ENCODE results near the gene APLP2.
A peak's percentile ranks its signal among the peaks of the same experiment; 100 is the strongest.

Gene APLP2

DNA sequence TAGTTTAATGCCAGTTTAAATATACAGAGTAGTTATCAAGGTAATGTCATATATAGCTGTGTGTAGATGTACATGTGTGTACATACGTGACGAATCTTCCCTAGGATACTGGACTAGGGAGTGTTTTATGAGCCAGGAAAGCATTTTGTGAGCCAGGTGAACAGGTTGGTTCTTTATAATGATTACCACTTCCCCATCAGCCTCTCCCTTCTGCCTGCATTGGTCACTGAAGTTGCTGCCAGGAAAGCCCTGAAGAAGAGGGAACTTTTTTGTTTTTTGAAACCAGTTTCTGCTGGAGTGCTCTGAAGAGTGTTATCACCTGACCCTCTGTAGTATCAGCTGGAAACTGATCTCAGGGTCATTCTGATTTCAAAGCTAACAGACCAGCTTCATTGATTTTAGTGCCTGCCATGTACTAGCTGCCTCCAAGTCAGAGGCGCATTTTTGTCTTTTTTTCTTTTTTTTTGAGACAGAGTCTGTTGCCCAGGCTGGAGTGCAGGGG lies 75.7 kb downstream of the APLP2 start:
- H3K4me3 ChIP-seq (ENCODE audit: low read depth, low read length) = no peak overlapping the region
- TF ChIP-seq, protein P1, sequence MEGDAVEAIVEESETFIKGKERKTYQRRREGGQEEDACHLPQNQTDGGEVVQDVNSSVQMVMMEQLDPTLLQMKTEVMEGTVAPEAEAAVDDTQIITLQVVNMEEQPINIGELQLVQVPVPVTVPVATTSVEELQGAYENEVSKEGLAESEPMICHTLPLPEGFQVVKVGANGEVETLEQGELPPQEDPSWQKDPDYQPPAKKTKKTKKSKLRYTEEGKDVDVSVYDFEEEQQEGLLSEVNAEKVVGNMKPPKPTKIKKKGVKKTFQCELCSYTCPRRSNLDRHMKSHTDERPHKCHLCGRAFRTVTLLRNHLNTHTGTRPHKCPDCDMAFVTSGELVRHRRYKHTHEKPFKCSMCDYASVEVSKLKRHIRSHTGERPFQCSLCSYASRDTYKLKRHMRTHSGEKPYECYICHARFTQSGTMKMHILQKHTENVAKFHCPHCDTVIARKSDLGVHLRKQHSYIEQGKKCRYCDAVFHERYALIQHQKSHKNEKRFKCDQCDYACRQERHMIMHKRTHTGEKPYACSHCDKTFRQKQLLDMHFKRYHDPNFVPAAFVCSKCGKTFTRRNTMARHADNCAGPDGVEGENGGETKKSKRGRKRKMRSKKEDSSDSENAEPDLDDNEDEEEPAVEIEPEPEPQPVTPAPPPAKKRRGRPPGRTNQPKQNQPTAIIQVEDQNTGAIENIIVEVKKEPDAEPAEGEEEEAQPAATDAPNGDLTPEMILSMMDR (IDR thresholded peaks at IDR 0.05; ENCODE audit: low read depth, low read length) = no peak

DNA sequence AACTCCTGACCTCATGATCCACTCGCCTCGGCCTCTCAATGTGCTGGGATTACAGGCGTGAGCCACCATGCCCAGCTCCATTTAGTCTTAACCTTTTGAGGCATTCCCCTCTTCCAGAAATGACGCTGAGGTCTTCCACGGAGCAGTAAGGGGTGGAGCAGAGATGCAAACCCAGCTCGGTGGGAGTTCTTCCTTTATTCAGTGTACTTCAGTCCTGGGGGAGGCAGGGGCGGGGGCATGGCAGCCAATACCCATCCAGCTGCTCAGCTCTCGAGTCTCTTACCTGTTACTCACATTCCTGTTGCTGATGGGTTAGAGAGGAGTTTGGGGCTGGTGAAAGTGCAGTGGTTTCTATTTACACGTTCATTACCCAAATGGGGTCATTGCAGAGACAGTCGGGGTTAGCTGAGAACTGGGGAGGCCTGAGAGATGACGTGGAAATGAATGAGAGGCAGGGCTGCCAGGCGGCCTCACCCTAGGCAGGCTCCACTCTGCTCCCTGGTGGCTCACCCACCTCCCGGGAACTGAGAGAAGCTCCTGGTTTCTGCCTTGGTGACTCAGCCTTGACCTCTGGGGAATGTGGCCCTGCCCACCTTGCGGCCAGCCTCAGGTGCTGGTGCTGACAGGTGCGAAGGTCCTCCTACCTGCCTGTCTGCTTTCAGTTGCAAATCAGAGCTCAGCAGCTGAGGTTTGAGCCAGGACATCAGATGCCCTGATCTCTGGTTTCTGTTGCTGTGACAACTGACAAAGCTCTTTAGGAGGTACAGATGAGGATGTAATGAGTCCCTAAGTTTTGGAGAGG lies 76.5 kb downstream of the APLP2 start:
- TF ChIP-seq, protein P1 (IDR thresholded peaks at IDR 0.05; ENCODE audit: low read depth, low read length) = peak; percentile 28; the same call in 1 of the 2 replicates
- H3K4me3 ChIP-seq (ENCODE audit: low read depth, low read length) = no peak overlapping the region

DNA sequence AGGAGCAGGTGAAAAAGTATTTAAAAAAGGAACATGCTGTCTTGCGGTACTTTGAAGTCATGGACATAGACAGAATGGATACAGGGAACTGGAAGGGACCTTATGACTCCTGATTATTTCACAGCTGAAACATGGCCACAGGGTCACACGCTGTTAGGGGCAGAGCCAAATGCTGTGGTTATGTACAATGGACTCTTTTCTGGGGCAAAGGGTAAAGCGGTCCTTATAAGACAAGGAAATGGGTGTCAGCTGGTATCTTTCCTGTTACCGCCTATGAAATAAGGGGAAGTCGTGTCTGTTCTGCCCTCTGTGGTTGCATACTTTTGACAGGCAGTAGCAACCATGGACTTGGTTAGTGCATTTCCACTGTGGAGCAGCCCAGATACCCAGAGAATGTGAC lies 77.1 kb downstream of the APLP2 start:
- TF ChIP-seq, protein P1 (IDR thresholded peaks at IDR 0.05; ENCODE audit: low read depth, low read length) = no peak
- H3K4me3 ChIP-seq (ENCODE audit: low read depth, low read length) = no peak overlapping the region

DNA sequence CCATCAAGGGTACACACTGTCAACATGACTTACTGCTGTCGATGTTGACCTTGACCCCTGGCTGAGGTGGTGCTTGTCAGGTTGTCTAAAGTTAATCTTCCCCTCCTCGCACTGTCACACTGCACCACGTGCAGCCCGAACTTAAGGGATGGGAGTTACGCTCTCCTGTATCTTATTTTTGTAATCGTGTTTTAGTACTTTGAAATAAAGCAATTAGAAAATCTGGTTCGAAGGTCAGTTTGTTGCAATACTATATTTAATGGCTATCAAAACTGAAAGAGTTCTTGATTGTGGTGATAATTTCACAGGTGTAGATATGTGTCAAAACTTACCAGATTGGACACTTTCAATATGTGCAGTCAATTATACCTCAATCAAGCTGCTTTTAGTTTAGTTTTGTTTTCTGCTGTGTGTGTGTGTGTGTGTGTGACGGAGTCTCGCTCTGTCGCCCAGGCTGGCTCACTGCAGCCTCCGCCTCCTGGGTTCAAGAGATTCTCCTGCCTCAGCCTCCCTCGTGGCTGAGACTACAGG lies 79.2 kb downstream of the APLP2 start:
- H3K4me3 ChIP-seq (ENCODE audit: low read depth, low read length) = no peak overlapping the region
- TF ChIP-seq, protein P1 (IDR thresholded peaks at IDR 0.05; ENCODE audit: low read depth, low read length) = no peak

DNA sequence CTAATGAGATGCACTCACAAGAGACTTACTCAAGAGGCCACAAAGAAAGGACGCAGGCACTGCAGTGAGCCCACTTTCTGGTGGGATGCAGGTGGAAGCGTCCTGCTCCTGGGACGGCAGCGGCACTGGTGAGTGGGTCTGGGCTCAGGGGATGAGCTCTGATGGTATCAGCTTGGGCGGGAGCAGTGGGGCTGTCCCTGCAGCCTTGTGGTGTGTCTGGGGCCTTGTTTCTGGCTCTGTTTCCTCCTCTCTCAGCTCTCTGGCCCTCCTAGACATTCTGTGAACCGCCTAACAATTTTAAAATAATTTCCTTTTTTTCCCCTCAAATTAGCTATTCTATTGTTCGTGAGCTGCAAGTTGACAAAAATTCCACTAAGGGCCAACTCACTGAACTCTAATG lies 81.1 kb downstream of the APLP2 start:
- no peak overlapping the region for H3K4me3 ChIP-seq (ENCODE audit: low read depth, low read length)
- TF ChIP-seq, protein P1 (IDR thresholded peaks at IDR 0.05; ENCODE audit: low read depth, low read length) = no peak

DNA sequence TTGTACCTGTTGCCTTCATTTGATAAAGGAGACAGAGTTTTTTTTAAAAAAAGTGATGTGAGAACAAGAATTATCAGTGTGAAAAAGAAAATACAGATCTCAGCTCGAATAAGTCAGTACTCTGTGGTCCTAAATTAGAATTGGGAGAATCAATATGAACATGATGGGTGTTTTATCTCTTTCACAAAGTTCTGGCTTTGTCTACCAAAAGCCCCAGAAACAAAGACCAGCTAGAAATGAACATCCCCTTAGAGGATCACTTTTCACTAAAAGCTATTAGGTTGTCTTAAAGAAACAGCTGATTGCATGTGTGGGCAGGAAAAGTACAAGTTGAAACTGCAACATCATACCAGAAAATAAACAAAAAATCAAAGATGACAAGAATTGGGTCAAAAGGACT lies 81.5 kb downstream of the APLP2 start:
- no peak overlapping the region for H3K4me3 ChIP-seq (ENCODE audit: low read depth, low read length)
- TF ChIP-seq, protein P1 (IDR thresholded peaks at IDR 0.05; ENCODE audit: low read depth, low read length) = no peak

All from WI38 (cell line).